GM13976 (cell line): ENCODE measurements around the gene AJM1.

Experiments used
- DNase-seq: peaks from one replicate; pipeline ENCODE4 v3.0.0; 2012; ENCODE audit warnings: low spot score
- in situ Hi-C: fragments of 300-500 bp; cut with MboI; formaldehyde crosslinking; loops from one replicate; pipeline ENCODE4 v1.12.0; 2022; ENCODE audit warnings: low sequenced_read_pairs, mixed read lengths, inconsistent platforms; ENCODE audit not compliant: unreplicated experiment
- TF ChIP-seq, protein P1 (sequence below): IDR thresholded peaks from 2 replicates; pipeline ENCODE4 v1.5.1; 2012; ENCODE audit warnings: borderline replicate concordance, mild to moderate bottlenecking; ENCODE audit not compliant: insufficient read depth; ENCODE audit errors: extremely low read depth, missing control alignments, control extremely low read depth

AJM1 gene

GRCh38 chr9:136886610-136887597 lies 44.6 kb downstream of the AJM1 start:
- DNase-seq = peak; percentile 87
- TF ChIP-seq, protein P1, sequence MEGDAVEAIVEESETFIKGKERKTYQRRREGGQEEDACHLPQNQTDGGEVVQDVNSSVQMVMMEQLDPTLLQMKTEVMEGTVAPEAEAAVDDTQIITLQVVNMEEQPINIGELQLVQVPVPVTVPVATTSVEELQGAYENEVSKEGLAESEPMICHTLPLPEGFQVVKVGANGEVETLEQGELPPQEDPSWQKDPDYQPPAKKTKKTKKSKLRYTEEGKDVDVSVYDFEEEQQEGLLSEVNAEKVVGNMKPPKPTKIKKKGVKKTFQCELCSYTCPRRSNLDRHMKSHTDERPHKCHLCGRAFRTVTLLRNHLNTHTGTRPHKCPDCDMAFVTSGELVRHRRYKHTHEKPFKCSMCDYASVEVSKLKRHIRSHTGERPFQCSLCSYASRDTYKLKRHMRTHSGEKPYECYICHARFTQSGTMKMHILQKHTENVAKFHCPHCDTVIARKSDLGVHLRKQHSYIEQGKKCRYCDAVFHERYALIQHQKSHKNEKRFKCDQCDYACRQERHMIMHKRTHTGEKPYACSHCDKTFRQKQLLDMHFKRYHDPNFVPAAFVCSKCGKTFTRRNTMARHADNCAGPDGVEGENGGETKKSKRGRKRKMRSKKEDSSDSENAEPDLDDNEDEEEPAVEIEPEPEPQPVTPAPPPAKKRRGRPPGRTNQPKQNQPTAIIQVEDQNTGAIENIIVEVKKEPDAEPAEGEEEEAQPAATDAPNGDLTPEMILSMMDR = no peak
- in situ Hi-C loops = no loop called here

DNA sequence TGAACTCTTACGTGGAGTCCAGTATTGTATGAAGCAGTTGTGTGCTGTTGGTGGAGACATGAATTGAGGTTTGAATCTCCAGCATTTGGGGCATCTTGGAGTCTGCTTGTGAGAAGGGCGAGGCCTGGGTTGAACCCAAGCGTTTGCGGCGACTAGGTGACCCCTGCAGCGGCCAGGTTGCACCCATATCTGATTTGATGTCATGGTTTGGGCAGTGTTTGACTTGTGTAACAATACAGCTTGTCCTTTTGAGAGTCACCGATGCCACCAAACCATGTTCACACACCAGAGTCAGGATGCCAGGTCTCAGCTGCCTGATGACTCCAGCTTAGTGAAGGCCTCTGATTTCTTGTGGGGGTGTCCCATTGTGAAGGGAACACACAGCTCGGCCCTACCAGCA lies 46.2 kb downstream of the AJM1 start:
- in situ Hi-C loops = no loop called here
- DNase-seq = no peak
- TF ChIP-seq, protein P1 = no peak

GRCh38 chr9:136889858-136890257 lies 47.6 kb downstream of the AJM1 start:
- TF ChIP-seq, protein P1 = no peak
- no peak for DNase-seq
- in situ Hi-C loops = no loop called here

- no peak for DNase-seq
- in situ Hi-C loops = no loop called here
- TF ChIP-seq, protein P1 = no peak
Observed at GRCh38 chr9:136890661-136891060, 48.4 kb downstream of the AJM1 start.
